ENCODE results near the gene NOP10.
"Not testable (repeated sequence)": the region's sequence is repeated elsewhere in the genome, so short reads cannot be mapped to it uniquely, and the experiment has no call there.

Gene NOP10

DNA sequence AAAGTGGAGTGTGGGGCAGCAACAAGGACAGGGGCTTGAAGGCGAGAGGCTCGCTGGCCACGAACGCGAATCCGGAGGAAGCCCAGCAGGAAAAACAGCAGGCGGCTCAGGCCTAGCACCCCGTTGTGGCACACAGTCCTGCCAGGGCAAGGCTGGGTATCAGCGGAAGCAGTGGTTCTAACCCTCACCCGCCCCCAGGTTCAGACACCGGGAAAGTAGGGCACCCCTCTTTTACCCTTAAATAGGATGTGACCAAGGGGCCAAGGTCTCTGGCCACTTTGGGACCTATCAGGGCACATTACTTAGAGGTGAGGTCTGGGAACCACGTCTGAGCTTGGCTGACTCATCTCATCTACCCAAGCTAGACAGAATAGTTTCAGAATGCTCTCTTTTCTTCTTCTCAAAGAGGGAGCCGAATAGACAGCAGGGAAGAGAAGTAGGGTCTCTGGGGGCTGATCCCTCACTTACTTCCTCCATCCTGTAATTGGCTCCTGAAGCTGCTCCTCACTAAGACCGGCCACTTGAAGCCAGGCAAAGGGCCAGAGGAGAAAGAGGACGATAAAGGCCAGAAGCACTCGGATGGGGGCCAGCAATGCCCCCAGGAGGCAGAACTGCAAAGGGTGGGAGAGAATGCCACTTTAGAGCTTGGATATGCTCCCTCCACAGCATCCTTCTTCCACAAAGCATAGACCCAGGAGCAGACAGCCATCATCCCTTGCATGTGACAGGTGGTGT, 22.3 kb upstream of the NOP10 start:
- Mint-ChIP-seq H3K4me1 (ENCODE audit: low read depth) (peaks cover 35% of the 10 kb centered on the region), H3K36me3 (ENCODE audit: low read depth) (peaks cover 33% of the 10 kb centered on the region), H3K9me3 (no peaks in the 10 kb centered on the region), H3K4me3 (peak overlapping the region; percentile 88), H3K27me3 (no peaks in the 10 kb centered on the region), H3K27ac (peak overlapping the region; percentile 58)

DNA sequence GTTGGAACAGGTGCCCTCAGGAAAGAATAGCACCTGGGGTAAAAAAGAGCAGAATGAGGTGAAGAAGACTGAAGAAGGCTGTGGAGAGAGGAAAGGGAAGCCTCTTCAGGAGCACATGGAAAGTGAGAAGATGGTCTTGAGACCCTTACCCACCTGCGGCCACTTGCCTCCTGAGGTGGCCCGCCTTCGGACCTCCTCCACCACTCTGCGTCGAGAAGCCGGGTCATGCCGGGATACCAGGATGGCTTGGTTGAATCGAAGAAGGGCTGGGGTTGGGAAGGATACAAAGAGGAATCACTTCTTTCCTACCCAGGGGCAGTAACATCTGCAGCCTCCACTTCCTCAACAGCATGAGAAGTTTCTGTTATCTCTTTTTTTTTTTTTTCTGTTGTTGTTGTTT, 21.1 kb upstream of the NOP10 start:
- H3K27me3 Mint-ChIP-seq: no peaks in the 10 kb centered on the region

GRCh38 chr15:34362047-34362773, 19.3 kb upstream of the NOP10 start:
- Mint-ChIP-seq H3K27ac (no peak overlapping the region), H3K27me3 (no peaks in the 10 kb centered on the region), H3K36me3 (ENCODE audit: low read depth) (peaks cover 43% of the 10 kb centered on the region), H3K4me1 (ENCODE audit: low read depth) (peaks cover 16% of the 10 kb centered on the region), H3K9me3 (no peaks in the 10 kb centered on the region), H3K4me3 (no peak overlapping the region)

More for the DNA sequence above, 21.1 kb upstream of the NOP10 start:
- Mint-ChIP-seq H3K9me3 (no peaks in the 10 kb centered on the region), H3K4me3 (no peak overlapping the region), H3K27ac (no peak overlapping the region), H3K36me3 (ENCODE audit: low read depth) (peaks cover 33% of the 10 kb centered on the region), H3K4me1 (ENCODE audit: low read depth) (peaks cover 26% of the 10 kb centered on the region)

GRCh38 chr15:34361278-34361677, 18.3 kb upstream of the NOP10 start:
- H3K9me3 Mint-ChIP-seq: no peaks in the 10 kb centered on the region
- H3K4me1 Mint-ChIP-seq (ENCODE audit: low read depth): peaks cover 16% of the 10 kb centered on the region
- no peaks in the 10 kb centered on the region for H3K27me3 Mint-ChIP-seq
- peaks cover 43% of the 10 kb centered on the region for H3K36me3 Mint-ChIP-seq (ENCODE audit: low read depth)
- H3K4me3 Mint-ChIP-seq: no peak overlapping the region
- H3K27ac Mint-ChIP-seq: no peak overlapping the region

- no peaks in the 10 kb centered on the region for H3K9me3 Mint-ChIP-seq
- no peak overlapping the region for H3K4me3 Mint-ChIP-seq
- peaks cover 8% of the 10 kb centered on the region for H3K4me1 Mint-ChIP-seq (ENCODE audit: low read depth)
- H3K36me3 Mint-ChIP-seq (ENCODE audit: low read depth): peaks cover 45% of the 10 kb centered on the region
- H3K27me3 Mint-ChIP-seq: no peaks in the 10 kb centered on the region
- no peak overlapping the region for H3K27ac Mint-ChIP-seq
These were observed 17.4 kb upstream of the NOP10 start for GRCh38 chr15:34360298-34360697.

DNA sequence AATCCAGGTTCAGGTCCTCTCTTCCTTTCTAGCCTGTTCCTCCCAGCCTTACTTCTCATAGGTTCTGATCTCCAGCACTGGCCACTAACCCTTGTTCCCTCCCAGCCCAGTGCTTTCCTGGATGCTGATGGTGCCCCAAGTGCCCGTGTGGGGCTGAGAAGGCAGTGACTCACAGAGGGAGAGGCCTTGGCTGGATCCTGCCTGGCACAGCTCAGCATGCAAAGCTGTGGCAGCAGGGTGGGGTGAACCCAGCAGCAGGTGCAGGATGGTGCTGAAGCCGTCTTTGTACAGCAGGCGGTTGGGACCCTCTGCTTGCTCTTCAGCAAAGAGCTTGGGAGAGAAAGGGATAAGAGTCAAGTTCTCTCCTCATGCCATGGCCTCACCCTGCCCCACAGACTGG, 16.5 kb upstream of the NOP10 start:
- H3K4me1 Mint-ChIP-seq (ENCODE audit: low read depth): no peaks in the 10 kb centered on the region
- no peaks in the 10 kb centered on the region for H3K27me3 Mint-ChIP-seq
- no peak overlapping the region for H3K27ac Mint-ChIP-seq
- no peaks in the 10 kb centered on the region for H3K9me3 Mint-ChIP-seq
- no peak overlapping the region for H3K4me3 Mint-ChIP-seq
- peaks cover 45% of the 10 kb centered on the region for H3K36me3 Mint-ChIP-seq (ENCODE audit: low read depth)

DNA sequence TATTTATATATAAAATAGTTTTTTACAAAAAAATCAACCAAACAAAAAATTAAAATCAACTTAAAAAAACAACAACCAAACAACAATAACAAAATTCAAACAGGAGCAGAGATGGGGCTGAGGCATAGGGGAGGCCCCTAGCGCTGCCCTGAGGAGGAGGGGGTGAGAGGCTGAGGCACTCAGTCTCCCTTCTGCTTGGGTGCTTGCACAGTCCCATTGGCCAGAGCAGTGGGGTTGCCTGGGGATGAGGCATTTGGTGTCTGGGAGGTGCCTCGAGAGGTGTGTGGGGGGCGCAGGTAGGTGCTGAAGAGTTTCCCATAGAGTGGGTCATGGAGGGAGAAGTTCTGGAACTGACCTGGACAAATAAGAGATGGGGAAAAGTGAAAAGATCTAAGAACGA, 16.0 kb upstream of the NOP10 start:
- H3K27me3 Mint-ChIP-seq: no peaks in the 10 kb centered on the region
- no peaks in the 10 kb centered on the region for H3K9me3 Mint-ChIP-seq
- H3K4me1 Mint-ChIP-seq (ENCODE audit: low read depth): no peaks in the 10 kb centered on the region
- H3K4me3 Mint-ChIP-seq: no peak overlapping the region
- peaks cover 42% of the 10 kb centered on the region for H3K36me3 Mint-ChIP-seq (ENCODE audit: low read depth)
- no peak overlapping the region for H3K27ac Mint-ChIP-seq

- Mint-ChIP-seq H3K4me1 (ENCODE audit: low read depth) (no peaks in the 10 kb centered on the region), H3K9me3 (no peaks in the 10 kb centered on the region), H3K27me3 (no peaks in the 10 kb centered on the region), H3K27ac (no peak overlapping the region), H3K36me3 (ENCODE audit: low read depth) (peaks cover 38% of the 10 kb centered on the region), H3K4me3 (no peak overlapping the region)
These were observed 15.4 kb upstream of the NOP10 start for GRCh38 chr15:34358367-34358766.

GRCh38 chr15:34357653-34358052, 14.7 kb upstream of the NOP10 start:
- Mint-ChIP-seq H3K36me3 (ENCODE audit: low read depth) (peaks cover 31% of the 10 kb centered on the region), H3K27me3 (no peaks in the 10 kb centered on the region), H3K4me3 (no peak overlapping the region), H3K9me3 (no peaks in the 10 kb centered on the region), H3K4me1 (ENCODE audit: low read depth) (no peaks in the 10 kb centered on the region), H3K27ac (no peak overlapping the region)

DNA sequence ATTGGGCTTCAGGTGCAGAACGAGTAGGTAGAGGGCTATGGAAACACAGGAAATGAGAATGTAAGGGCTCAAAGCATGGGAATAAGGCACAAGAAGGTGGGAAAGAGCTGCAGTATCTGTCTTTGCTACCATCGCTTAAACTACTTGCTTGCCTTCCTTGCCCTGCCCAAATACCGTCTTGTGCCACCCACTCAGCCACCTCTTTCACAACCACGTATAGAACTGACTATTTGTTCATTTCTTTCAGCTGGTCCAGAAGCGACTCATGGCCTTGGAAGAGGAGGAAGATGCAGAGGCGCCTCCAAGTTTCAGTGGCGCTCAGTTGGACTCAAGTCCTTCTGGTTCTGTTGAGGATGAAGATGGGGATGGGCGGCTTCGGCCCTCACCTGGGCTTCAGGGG, 12.3 kb upstream of the NOP10 start:
- Mint-ChIP-seq H3K36me3 (ENCODE audit: low read depth) (peaks cover 21% of the 10 kb centered on the region), H3K4me3 (no peak overlapping the region), H3K27ac (no peak overlapping the region), H3K4me1 (ENCODE audit: low read depth) (no peaks in the 10 kb centered on the region), H3K9me3 (no peaks in the 10 kb centered on the region), H3K27me3 (no peaks in the 10 kb centered on the region)

GRCh38 chr15:34354286-34354685, 11.3 kb upstream of the NOP10 start:
- Mint-ChIP-seq H3K27ac (no peak overlapping the region), H3K27me3 (no peaks in the 10 kb centered on the region), H3K4me1 (ENCODE audit: low read depth) (no peaks in the 10 kb centered on the region), H3K9me3 (no peaks in the 10 kb centered on the region), H3K4me3 (no peak overlapping the region), H3K36me3 (ENCODE audit: low read depth) (peaks cover 22% of the 10 kb centered on the region)

DNA sequence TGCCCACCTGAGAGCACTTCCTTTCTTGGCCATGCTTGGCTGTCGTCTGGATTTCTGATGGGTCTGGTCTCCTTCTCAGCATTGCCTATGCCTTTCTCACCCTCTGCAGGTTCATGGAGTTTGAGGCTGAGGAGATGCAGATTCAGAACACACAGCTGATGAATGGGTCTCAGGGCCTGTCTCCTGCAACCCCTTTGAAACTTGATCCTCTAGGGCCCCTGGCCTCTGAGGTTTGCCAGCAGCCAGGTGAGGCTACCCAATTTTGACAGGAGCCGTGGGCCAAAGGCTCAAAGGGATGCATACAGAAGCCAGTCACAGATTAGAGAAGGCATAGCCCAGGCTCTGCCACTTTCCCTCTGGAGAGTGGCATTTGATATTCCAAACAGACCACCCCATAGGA, 10.7 kb upstream of the NOP10 start:
- no peaks in the 10 kb centered on the region for H3K27me3 Mint-ChIP-seq
- H3K27ac Mint-ChIP-seq: no peak overlapping the region
- no peaks in the 10 kb centered on the region for H3K9me3 Mint-ChIP-seq
- no peaks in the 10 kb centered on the region for H3K4me1 Mint-ChIP-seq (ENCODE audit: low read depth)
- peaks cover 22% of the 10 kb centered on the region for H3K36me3 Mint-ChIP-seq (ENCODE audit: low read depth)
- H3K4me3 Mint-ChIP-seq: no peak overlapping the region

GRCh38 chr15:34352996-34353395, 10.1 kb upstream of the NOP10 start:
- not testable (repeated sequence) for H3K4me3 Mint-ChIP-seq; H3K9me3 Mint-ChIP-seq; H3K27ac Mint-ChIP-seq; H3K4me1 Mint-ChIP-seq (ENCODE audit: low read depth); H3K27me3 Mint-ChIP-seq
- peaks cover 18% of the 10 kb centered on the region for H3K36me3 Mint-ChIP-seq (ENCODE audit: low read depth)

- H3K27me3 Mint-ChIP-seq: no peaks in the 10 kb centered on the region
- H3K27ac Mint-ChIP-seq: no peak overlapping the region
- peaks cover 6% of the 10 kb centered on the region for H3K36me3 Mint-ChIP-seq (ENCODE audit: low read depth)
- H3K4me3 Mint-ChIP-seq: no peak overlapping the region
- H3K9me3 Mint-ChIP-seq: no peaks in the 10 kb centered on the region
- H3K4me1 Mint-ChIP-seq (ENCODE audit: low read depth): no peaks in the 10 kb centered on the region
These were observed 6.8 kb upstream of the NOP10 start for GRCh38 chr15:34349769-34350168.

DNA sequence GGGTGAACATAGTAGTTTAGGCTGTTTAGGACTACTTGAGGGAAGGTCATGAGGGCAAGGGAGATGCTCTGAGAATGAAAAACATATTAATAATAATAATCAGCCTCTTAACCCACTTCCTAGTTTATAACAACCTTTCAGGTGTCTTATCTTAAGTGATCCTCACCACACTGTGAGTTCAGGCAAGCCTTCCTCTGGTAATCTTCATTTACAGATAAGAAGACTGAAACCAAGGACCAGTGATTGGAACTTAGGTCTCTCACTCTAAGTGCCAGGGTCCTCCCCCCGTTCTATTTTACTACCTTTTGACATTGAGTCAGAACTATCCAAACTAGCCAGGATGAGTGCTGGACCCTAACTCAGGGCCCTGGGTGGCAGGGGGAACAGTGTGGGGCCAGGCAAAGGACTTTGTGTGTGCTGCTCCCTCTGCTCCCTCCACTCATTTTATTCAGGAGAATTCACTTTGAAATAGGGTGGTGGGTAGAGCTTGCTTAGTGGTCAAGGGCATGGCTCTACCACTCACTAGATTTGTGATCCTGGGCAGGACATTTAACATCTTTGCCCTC, 5.9 kb upstream of the NOP10 start:
- H3K4me3 Mint-ChIP-seq: no peak overlapping the region
- no peaks in the 10 kb centered on the region for H3K27me3 Mint-ChIP-seq
- H3K9me3 Mint-ChIP-seq: no peaks in the 10 kb centered on the region
- H3K4me1 Mint-ChIP-seq (ENCODE audit: low read depth): no peaks in the 10 kb centered on the region
- H3K27ac Mint-ChIP-seq: no peak overlapping the region
- H3K36me3 Mint-ChIP-seq (ENCODE audit: low read depth): peaks cover 6% of the 10 kb centered on the region

All from stimulated activated naive CD8-positive, alpha-beta T cell treated with anti-CD3 and anti-CD28 coated beads, Interleukin-15, Interleukin-2, amounts not matched to agents 100 ng/mL and 50 ng/mL, for 24 hours (primary cell).